ENCODE measurements around the gene RABGAP1L.

The RABGAP1L gene

GRCh38 chr1:174217248-174217647 is 57.9 kb downstream of the RABGAP1L start:
- no peak overlapping the region for H3K4me3 ChIP-seq (ENCODE audit: low read length)
- TF ChIP-seq, protein P1, sequence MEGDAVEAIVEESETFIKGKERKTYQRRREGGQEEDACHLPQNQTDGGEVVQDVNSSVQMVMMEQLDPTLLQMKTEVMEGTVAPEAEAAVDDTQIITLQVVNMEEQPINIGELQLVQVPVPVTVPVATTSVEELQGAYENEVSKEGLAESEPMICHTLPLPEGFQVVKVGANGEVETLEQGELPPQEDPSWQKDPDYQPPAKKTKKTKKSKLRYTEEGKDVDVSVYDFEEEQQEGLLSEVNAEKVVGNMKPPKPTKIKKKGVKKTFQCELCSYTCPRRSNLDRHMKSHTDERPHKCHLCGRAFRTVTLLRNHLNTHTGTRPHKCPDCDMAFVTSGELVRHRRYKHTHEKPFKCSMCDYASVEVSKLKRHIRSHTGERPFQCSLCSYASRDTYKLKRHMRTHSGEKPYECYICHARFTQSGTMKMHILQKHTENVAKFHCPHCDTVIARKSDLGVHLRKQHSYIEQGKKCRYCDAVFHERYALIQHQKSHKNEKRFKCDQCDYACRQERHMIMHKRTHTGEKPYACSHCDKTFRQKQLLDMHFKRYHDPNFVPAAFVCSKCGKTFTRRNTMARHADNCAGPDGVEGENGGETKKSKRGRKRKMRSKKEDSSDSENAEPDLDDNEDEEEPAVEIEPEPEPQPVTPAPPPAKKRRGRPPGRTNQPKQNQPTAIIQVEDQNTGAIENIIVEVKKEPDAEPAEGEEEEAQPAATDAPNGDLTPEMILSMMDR (conservative IDR thresholded peaks at IDR 0.05; ENCODE audit: low read depth, low read length): no peak
- DNase-seq (ENCODE audit: low read depth): no peak

DNA sequence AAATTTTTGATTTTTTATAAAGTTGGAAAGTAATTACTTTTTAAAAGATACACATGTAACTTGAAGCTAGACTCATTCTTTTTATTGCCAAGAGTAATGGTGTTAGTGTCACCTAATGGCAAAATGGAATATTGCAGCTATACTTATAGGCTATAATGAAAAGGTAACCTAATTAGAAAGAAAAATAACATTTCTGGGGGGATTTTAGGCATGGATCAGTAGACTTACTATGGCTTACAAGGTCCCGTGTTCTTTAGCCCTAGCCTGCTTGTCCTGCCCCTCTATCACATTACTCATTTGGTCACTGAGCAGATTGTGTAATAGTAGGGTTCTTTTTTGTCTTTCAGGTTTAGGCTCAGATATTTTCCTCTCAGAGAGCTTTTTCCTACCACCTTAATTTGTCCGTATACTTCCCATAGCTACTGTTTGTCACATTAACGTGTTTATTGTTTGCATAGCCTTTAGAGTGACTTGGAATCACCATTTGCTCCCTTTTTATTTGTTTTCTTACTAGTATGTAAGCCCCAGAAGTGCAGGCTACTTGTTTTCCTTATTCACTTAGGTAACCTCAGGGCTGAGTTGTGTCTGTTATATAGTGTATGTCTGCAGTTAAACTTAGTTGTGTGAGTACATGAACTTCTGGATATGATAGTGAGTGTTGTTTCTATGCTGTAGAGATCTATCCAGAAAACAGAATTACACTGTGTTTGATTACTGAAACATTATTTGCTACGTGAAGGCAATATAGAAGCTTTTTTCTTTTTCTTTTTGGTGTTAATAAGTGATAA is 58.7 kb downstream of the RABGAP1L start:
- peak; percentile 66 for DNase-seq (ENCODE audit: low read depth)
- TF ChIP-seq, protein P1 (conservative IDR thresholded peaks at IDR 0.05; ENCODE audit: low read depth, low read length): peak; percentile 67
- no peak overlapping the region for H3K4me3 ChIP-seq (ENCODE audit: low read length)

- DNase-seq (ENCODE audit: low read depth): no peak
- TF ChIP-seq, protein P1 (conservative IDR thresholded peaks at IDR 0.05; ENCODE audit: low read depth, low read length): no peak
- H3K4me3 ChIP-seq (ENCODE audit: low read length): no peak overlapping the region
Observed at GRCh38 chr1:174218983-174219382, 59.7 kb downstream of the RABGAP1L start.

GRCh38 chr1:174219606-174220370 is 60.5 kb downstream of the RABGAP1L start:
- H3K4me3 ChIP-seq (ENCODE audit: low read length): no peak overlapping the region
- TF ChIP-seq, protein P1 (conservative IDR thresholded peaks at IDR 0.05; ENCODE audit: low read depth, low read length): no peak
- DNase-seq (ENCODE audit: low read depth): no peak

DNA sequence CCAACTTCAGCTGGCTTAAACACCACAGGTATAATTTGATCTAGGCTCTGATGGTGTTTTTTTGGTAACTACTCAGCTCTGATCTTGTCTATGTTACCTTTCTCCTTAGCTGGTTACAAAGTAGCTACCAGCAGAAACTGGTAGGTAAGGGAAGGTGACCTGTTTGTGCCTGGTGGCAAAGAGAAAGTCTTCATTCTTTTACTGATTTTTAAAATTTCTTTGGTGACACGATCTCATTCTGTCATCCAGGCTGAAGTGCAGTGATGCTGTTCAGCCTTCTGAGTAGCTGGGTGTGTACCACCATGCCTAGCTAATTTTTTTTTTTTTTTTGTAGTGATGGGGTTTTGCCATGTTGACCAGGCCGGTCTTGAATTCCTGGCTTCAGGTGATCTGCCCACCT is 62.4 kb downstream of the RABGAP1L start:
- no peak overlapping the region for H3K4me3 ChIP-seq (ENCODE audit: low read length)
- TF ChIP-seq, protein P1 (conservative IDR thresholded peaks at IDR 0.05; ENCODE audit: low read depth, low read length): no peak
- DNase-seq (ENCODE audit: low read depth): no peak

GRCh38 chr1:174222166-174222949 is 63.0 kb downstream of the RABGAP1L start:
- TF ChIP-seq, protein P1 (conservative IDR thresholded peaks at IDR 0.05; ENCODE audit: low read depth, low read length): no peak
- DNase-seq (ENCODE audit: low read depth): peak; percentile 98
- H3K4me3 ChIP-seq (ENCODE audit: low read length): no peak overlapping the region

Data from retinal pigment epithelial cell (primary cell).